ENCODE data around the gene NUP188. TPM values are rescaled to one million over a fixed set of nuclear protein-coding genes. Genes with fewer than 3 reads are reported as not detected.

The NUP188 gene
- total and polyA plus RNA-seq, 2 experiments from 2014 or later, result 35.8 to 52.0 TPM

DNA sequence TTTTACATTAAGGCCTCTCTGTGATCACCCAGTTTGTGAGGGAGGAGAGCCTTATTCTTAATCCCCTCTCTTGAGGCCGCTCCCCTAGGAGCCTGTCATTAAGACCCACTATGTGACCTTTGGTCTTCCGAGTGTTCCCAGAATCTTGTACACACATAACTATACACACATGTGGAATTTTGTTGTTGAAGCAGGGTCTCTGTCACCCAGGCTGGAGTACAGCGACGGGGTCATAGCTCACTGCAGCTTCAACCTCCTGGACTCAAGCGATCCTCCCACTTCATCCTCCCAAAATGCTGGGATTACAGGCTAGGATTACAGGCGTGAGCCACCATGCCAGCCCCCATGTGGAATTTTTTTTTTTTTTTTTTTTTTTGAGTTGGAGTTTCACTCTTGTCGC is 41.5 kb upstream of the NUP188 start:
- Histone ChIP-seq H3K4me3 (no peak overlapping the region), H3K4me1 (ENCODE audit: low read depth) (peaks cover 1% of the 10 kb centered on the region), H3K36me3 (peaks cover 11% of the 10 kb centered on the region), H3K27me3 (no peaks in the 10 kb centered on the region), H3K27ac (no peak overlapping the region), H3K9me3 (ENCODE audit: low read depth) (no peaks in the 10 kb centered on the region)
- TF ChIP-seq, protein P1, sequence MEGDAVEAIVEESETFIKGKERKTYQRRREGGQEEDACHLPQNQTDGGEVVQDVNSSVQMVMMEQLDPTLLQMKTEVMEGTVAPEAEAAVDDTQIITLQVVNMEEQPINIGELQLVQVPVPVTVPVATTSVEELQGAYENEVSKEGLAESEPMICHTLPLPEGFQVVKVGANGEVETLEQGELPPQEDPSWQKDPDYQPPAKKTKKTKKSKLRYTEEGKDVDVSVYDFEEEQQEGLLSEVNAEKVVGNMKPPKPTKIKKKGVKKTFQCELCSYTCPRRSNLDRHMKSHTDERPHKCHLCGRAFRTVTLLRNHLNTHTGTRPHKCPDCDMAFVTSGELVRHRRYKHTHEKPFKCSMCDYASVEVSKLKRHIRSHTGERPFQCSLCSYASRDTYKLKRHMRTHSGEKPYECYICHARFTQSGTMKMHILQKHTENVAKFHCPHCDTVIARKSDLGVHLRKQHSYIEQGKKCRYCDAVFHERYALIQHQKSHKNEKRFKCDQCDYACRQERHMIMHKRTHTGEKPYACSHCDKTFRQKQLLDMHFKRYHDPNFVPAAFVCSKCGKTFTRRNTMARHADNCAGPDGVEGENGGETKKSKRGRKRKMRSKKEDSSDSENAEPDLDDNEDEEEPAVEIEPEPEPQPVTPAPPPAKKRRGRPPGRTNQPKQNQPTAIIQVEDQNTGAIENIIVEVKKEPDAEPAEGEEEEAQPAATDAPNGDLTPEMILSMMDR (IDR thresholded peaks at IDR 0.05; ENCODE audit: low read depth, low read length), result no peak
- no peak for DNase-seq (ENCODE audit: low read depth in 1 of 2, low spot score in 1 of 2)

- DNase-seq (ENCODE audit: low read depth in 1 of 2, low spot score in 1 of 2), result no peak
- H3K4me3 ChIP-seq, result no peak overlapping the region
- TF ChIP-seq, protein P1 (IDR thresholded peaks at IDR 0.05; ENCODE audit: low read depth, low read length), result no peak
- H3K27me3 ChIP-seq, result no peaks in the 10 kb centered on the region
- peaks cover 9% of the 10 kb centered on the region for H3K4me1 ChIP-seq (ENCODE audit: low read depth)
- H3K27ac ChIP-seq, result peak overlapping the region; percentile 10
- H3K36me3 ChIP-seq, result peaks cover 11% of the 10 kb centered on the region
- no peaks in the 10 kb centered on the region for H3K9me3 ChIP-seq (ENCODE audit: low read depth)
Measured at GRCh38 chr9:128906741-128907140, 40.8 kb upstream of the NUP188 start.

GRCh38 chr9:128908372-128908771 is 39.1 kb upstream of the NUP188 start:
- no peak for DNase-seq (ENCODE audit: low read depth in 1 of 2, low spot score in 1 of 2)
- H3K36me3 ChIP-seq, result peaks cover 11% of the 10 kb centered on the region
- H3K27ac ChIP-seq, result no peak overlapping the region
- TF ChIP-seq, protein P1 (IDR thresholded peaks at IDR 0.05; ENCODE audit: low read depth, low read length), result no peak
- H3K4me3 ChIP-seq, result no peak overlapping the region
- peaks cover 13% of the 10 kb centered on the region for H3K4me1 ChIP-seq (ENCODE audit: low read depth)
- no peaks in the 10 kb centered on the region for H3K27me3 ChIP-seq
- no peaks in the 10 kb centered on the region for H3K9me3 ChIP-seq (ENCODE audit: low read depth)

DNA sequence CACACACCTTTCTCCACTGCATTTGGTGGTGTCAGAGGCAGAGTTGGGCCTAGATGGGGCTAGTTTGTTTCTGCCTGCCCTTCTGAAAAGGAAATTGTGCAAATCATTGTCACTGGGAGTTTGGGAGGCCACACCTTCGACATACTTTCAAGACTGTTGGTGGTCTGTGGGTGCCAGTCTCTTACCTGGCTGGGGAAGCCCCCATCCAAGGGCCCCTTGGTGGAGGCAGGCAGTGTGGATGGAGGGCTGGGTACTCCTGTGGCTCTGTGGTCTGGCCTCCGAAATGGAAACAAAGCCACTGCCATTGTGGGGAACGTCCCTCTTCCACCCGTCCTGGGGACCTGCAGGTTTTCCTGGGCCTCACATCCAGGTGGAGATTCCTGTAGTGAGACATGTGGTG is 37.6 kb upstream of the NUP188 start:
- no peak overlapping the region for H3K27ac ChIP-seq
- H3K9me3 ChIP-seq (ENCODE audit: low read depth), result no peaks in the 10 kb centered on the region
- H3K27me3 ChIP-seq, result no peaks in the 10 kb centered on the region
- no peak for DNase-seq (ENCODE audit: low read depth in 1 of 2, low spot score in 1 of 2)
- H3K4me1 ChIP-seq (ENCODE audit: low read depth), result peaks cover 13% of the 10 kb centered on the region
- TF ChIP-seq, protein P1 (IDR thresholded peaks at IDR 0.05; ENCODE audit: low read depth, low read length), result no peak
- H3K36me3 ChIP-seq, result peaks cover 11% of the 10 kb centered on the region
- no peak overlapping the region for H3K4me3 ChIP-seq

DNA sequence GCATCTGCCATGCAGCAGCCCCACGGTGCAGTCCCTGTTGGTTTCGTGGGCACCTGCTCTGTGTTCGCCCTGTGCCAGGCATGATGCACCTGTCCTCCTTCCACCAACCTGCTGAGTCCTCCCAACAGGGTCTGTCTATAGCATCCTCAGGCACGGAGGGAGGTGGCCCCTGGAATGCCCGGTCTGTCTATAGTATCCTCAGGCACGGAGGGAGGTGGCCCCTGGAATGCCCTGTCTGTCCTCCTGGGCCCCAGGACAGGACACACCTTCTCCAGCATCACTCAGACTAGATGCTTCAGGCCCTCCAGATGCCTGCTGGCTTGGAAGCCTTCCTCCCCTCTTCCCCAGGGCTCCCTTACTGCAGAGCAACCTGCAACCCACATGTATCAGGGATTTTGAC is 36.6 kb upstream of the NUP188 start:
- TF ChIP-seq, protein P1 (IDR thresholded peaks at IDR 0.05; ENCODE audit: low read depth, low read length), result no peak
- Histone ChIP-seq H3K4me3 (no peak overlapping the region), H3K4me1 (ENCODE audit: low read depth) (peaks cover 13% of the 10 kb centered on the region), H3K27ac (peak overlapping the region; percentile 72), H3K36me3 (peaks cover 11% of the 10 kb centered on the region), H3K9me3 (ENCODE audit: low read depth) (no peaks in the 10 kb centered on the region), H3K27me3 (no peaks in the 10 kb centered on the region)
- DNase-seq (ENCODE audit: low read depth in 1 of 2, low spot score in 1 of 2), result no peak

Data from cardiac muscle cell (in vitro differentiated cells and primary cell).